A673 (cell line): ENCODE measurements around the gene LRRC4. TPM values are rescaled to one million over a fixed set of nuclear protein-coding genes. Genes with fewer than 3 reads are reported as not detected.

Source experiments
- BruUV-seq: library from RNA; stranded (reverse); fragments of 400-500 nt; replicated peaks from 2 replicates; lab custom pipeline; 2021; lab: Mats Ljungman, UMichigan
- CTCF ChIA-PET: fragments of 300-600 bp; sonication (Branson Sonifier 250); formaldehyde crosslinking; loops from one replicate; lab custom pipeline; 2022; ENCODE audit warnings: antibody characterized with exemption; lab: Charles Lee
- POLR2A ChIA-PET: fragments of 300-600 bp; sonication (Branson Sonifier 250); formaldehyde crosslinking; loops from one replicate; lab custom pipeline; 2022; ENCODE audit warnings: antibody characterized with exemption; ENCODE audit not compliant: low non-redundant PET; lab: Charles Lee
- DNase-seq: peaks from one replicate; pipeline ENCODE4 v3.0.0-alpha.2; 2015; ENCODE audit warnings: low spot score
- H3K27ac ChIP-seq: fragments of 200-600 bp; sonication (generic); 2 replicates; pipeline ENCODE4 v1.5.1; 2016; ENCODE audit warnings: mixed run types, low read depth, mild to moderate bottlenecking, mixed read lengths, antibody characterized with exemption, low read length; ENCODE audit not compliant: poor library complexity, severe bottlenecking
- H3K27me3 ChIP-seq: fragments of 200-600 bp; sonication (generic); replicated peaks from 2 replicates; pipeline ENCODE4 v1.6.1; 2017; ENCODE audit warnings: mixed run types, low read depth, mild to moderate bottlenecking, mixed read lengths, antibody characterized with exemption, low read length; ENCODE audit not compliant: insufficient read depth, poor library complexity
- H3K36me3 ChIP-seq: fragments of 200-600 bp; sonication (generic); 2 replicates; pipeline ENCODE4 v1.6.1; 2016; ENCODE audit warnings: mixed run types, mild to moderate bottlenecking, mixed read lengths, antibody characterized with exemption, low read length; ENCODE audit not compliant: insufficient read depth, poor library complexity, severe bottlenecking
- H3K4me1 ChIP-seq: fragments of 200-600 bp; sonication (generic); 2 replicates; pipeline ENCODE4 v1.6.1; 2017; ENCODE audit warnings: mixed run types, mild to moderate bottlenecking, mixed read lengths, antibody characterized with exemption, low read length; ENCODE audit not compliant: insufficient read depth, poor library complexity, severe bottlenecking
- H3K4me3 ChIP-seq: fragments of 200-600 bp; sonication (generic); 2 replicates; pipeline ENCODE4 v1.5.1; 2016; ENCODE audit warnings: low read depth, mixed run types, mild to moderate bottlenecking, mixed read lengths, low read length; ENCODE audit not compliant: poor library complexity, severe bottlenecking
- H3K9me3 ChIP-seq: fragments of 200-600 bp; sonication (generic); 2 replicates; pipeline ENCODE4 v1.6.1; 2016; ENCODE audit warnings: mixed run types, low read depth, mild to moderate bottlenecking, mixed read lengths, antibody characterized with exemption, low read length; ENCODE audit not compliant: poor library complexity, severe bottlenecking
- CTCF ChIP-seq: fragments of 300-800, 200-600 bp; sonication (generic); conservative IDR thresholded peaks from 2 replicates; pipeline ENCODE4 v1.5.1; 2017; ENCODE audit warnings: low read depth, mild to moderate bottlenecking, antibody characterized with exemption, low read length, moderate library complexity, mixed read lengths
- EZH2 ChIP-seq: fragments of 200-600 bp; sonication (generic); IDR thresholded peaks from 2 replicates; pipeline ENCODE4 v1.6.1; 2017; ENCODE audit warnings: borderline replicate concordance, low read depth, mild to moderate bottlenecking, mixed read lengths, antibody characterized with exemption, low read length; ENCODE audit not compliant: poor library complexity, severe bottlenecking
- intact Hi-C: fragments of 100-400 bp; cut with micrococcal nuclease; formaldehyde crosslinking; loops from one replicate; pipeline ENCODE4 v1.10.0; 2022; ENCODE audit not compliant: unreplicated experiment
- total RNA-seq: library from RNA; stranded (reverse); gene quantifications from 2 replicates; pipeline ENCODE4 v1.2.3, GENCODE V29; 2021

LRRC4 gene
- total RNA-seq, 1 experiment from 2014 or later: 16.1 TPM

GRCh38 chr7:128030263-128030653 is 979 bp downstream of the LRRC4 start:
- BruUV-seq: no TSS peak
- Histone ChIP-seq H3K4me3 (peak overlapping the region; percentile 65), H3K27ac (no peak overlapping the region), H3K27me3 (no peaks in the 10 kb centered on the region), H3K9me3 (no peaks in the 10 kb centered on the region), H3K36me3 (no peaks in the 10 kb centered on the region), H3K4me1 (peaks cover 38% of the 10 kb centered on the region)
- DNase-seq: no peak
- intact Hi-C loops: no loop called here
- ChIA-PET POLR2A (no interaction called here), CTCF (interaction anchor here (0.6 kb wide), 1 partner anchor 9 kb away, joined by 3 read pairs; no protein-coding TSS in a partner anchor)
- TF ChIP-seq CTCF (no peak), EZH2 (no peak)

GRCh38 chr7:128029405-128029995 is 1.7 kb downstream of the LRRC4 start:
- H3K9me3 ChIP-seq: no peaks in the 10 kb centered on the region
- no peak for DNase-seq
- no peak overlapping the region for H3K27ac ChIP-seq
- no peaks in the 10 kb centered on the region for H3K27me3 ChIP-seq
- ChIA-PET CTCF (no interaction called here), POLR2A (no interaction called here)
- H3K4me1 ChIP-seq: peaks cover 42% of the 10 kb centered on the region
- no peak for TF ChIP-seq EZH2
- TF ChIP-seq CTCF: no peak
- H3K4me3 ChIP-seq: no peak overlapping the region
- intact Hi-C loops: no loop called here
- H3K36me3 ChIP-seq: no peaks in the 10 kb centered on the region
- no TSS peak for BruUV-seq

GRCh38 chr7:128027485-128027980 is 3.7 kb downstream of the LRRC4 start:
- intact Hi-C loops: no loop called here
- CTCF ChIA-PET: interaction anchor here (0.6 to 0.7 kb wide), 2 partner anchors 16 to 319 kb away, joined by 3 to 7 read pairs; no protein-coding TSS in a partner anchor
- H3K4me3 ChIP-seq: peak overlapping the region; percentile 28

More at GRCh38 chr7:128027485-128027980, 3.7 kb downstream of the LRRC4 start:
- TF ChIP-seq EZH2 (no peak), CTCF (no peak)
- Histone ChIP-seq H3K27ac (peak overlapping the region; percentile 64), H3K36me3 (no peaks in the 10 kb centered on the region), H3K9me3 (no peaks in the 10 kb centered on the region), H3K4me1 (peaks cover 49% of the 10 kb centered on the region), H3K27me3 (no peaks in the 10 kb centered on the region)
- DNase-seq: peak; percentile 68
- no TSS peak for BruUV-seq
- POLR2A ChIA-PET: no interaction called here
